ENCODE results near the gene CDK5RAP2.

DNA sequence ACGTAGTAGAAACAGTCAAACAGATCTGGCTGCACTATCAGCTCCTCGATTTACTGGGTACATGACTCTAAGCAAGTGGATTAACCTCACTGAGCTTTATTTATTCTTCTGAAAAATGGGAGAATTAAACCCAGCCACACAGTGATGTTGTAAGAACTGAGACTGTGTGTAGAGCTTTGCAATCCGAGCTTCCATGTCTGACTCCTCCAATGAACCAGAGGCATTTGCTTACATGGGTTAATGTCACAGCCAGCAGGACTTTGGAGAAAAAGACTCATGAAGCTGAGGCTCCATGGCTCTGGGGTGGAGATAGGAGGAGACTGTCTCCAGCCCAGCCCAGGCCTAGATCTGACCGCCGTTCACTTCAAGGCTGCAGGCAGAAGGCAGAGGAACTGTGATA, 201.3 kb downstream of the CDK5RAP2 start:
- TF ChIP-seq CTCF (IDR thresholded peaks at IDR 0.05) (no peak), POLR2AphosphoS5 (IDR thresholded peaks at IDR 0.05) (no peak)

Data from sigmoid colon (tissue), 4 donors.